ENCODE results near the gene VIL1. TPM values are rescaled to one million over a fixed set of nuclear protein-coding genes. Genes with fewer than 3 reads are reported as not detected.
A peak's percentile ranks its signal among the peaks of the same experiment; 100 is the strongest.

VIL1 gene
- total and polyA plus RNA-seq, 9 of the 15 experiments (the other 6 are each of a cell fraction or from before 2014, with no cell fraction given), result 0.51 to 2.7 (median 1.2) TPM

DNA sequence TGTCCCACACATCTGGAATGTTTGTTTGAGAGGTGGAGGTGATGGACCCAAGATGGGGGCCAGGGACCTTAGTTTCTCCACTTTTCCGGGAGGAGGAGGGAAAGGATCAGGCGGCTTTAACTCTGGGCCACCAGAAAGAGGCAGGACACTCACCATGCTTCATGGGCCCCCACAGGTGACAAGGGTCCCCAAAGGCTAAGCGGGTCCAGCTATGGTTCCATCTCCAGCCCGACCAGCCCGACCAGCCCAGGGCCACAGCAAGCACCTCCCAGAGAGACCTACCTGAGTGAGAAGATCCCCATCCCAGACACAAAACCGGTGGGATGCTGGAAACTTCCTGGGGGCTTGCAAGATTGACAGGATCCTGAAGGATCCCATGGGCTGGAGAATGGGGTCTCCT lies 36.1 kb upstream of the VIL1 start:
- FAIRE-seq (no peak), ATAC-seq (no peak), DNase-seq (ENCODE audit: extremely low read depth in 1 of 4, low spot score in 3 of 4) (no peak)
- no TSS peak for BruUV-seq (replicated peaks)
- no peaks in the 10 kb centered on the region for H3K27me3 ChIP-seq (ENCODE audit: control insufficient read depth in 2 of 2, insufficient read depth in 2 of 2, low read length in 2 of 2)
- intact Hi-C loops (cut with micrococcal nuclease) (no loop called here), in situ Hi-C loops (cut with MboI) (no loop called here)
- no peak overlapping the region for H3K4me2 ChIP-seq (ENCODE audit: insufficient read depth, low read length)
- no peaks in the 10 kb centered on the region for H4K20me1 ChIP-seq (replicated peaks; ENCODE audit: control insufficient read depth, insufficient read depth, low read length)
- no peaks in the 10 kb centered on the region for H3K9me3 ChIP-seq (replicated peaks; ENCODE audit: control insufficient read depth, insufficient read depth, low read depth, low read length)
- no peak overlapping the region for H3K4me3 ChIP-seq
- H3K36me3 ChIP-seq (ENCODE audit: control insufficient read depth, insufficient read depth, low read length), result no peaks in the 10 kb centered on the region
- WGBS (ENCODE audit: insufficient coverage, low coverage, missing lambda C conversion rate), result 20% methylated on average over 5 of the region's 6 CpGs
- no peaks in the 10 kb centered on the region for H3K79me2 ChIP-seq (ENCODE audit: control insufficient read depth, insufficient read depth, low read length)
- peaks cover 9 to 10% of the 10 kb centered on the region in 2 experiments; a peak in 4 of 5 replicates for H3K4me1 ChIP-seq (replicated peaks in 1 of 2; ENCODE audit: control insufficient read depth in 2 of 2, insufficient read depth in 2 of 2, low read length in 2 of 2)
- H3K9me1 ChIP-seq (ENCODE audit: control insufficient read depth, insufficient read depth, low read length), result no peaks in the 10 kb centered on the region
- H3K9ac ChIP-seq (ENCODE audit: insufficient read depth in 1 of 2, low read depth in 2 of 2, low read length in 2 of 2), result peak overlapping the region in 1 of 2 experiments; percentile 26; a peak in 1 of 4 replicates
- CTCF ChIA-PET (ENCODE audit: low intra/inter-chr PET ratio), result no interaction called here
- no peak overlapping the region for H3K27ac ChIP-seq (ENCODE audit: extremely low read depth, low read depth, low read length)
- no peak overlapping the region for H2AFZ ChIP-seq (ENCODE audit: low read depth, low read length)
- POLR2A ChIA-PET, result interaction anchor here (0.6 kb wide), 1 partner anchor 10 kb away, joined by 3 read pairs; no protein-coding TSS in a partner anchor
- TF ChIP-seq SMARCC2 (IDR thresholded peaks at IDR 0.05; ENCODE audit: low read depth) (no peak), GABPB1 (CRISPR knock-in tag; IDR thresholded peaks at IDR 0.05) (no peak), CREBBP (IDR thresholded peaks at IDR 0.05; ENCODE audit: low read depth, low read length) (no peak), TARDBP (IDR thresholded peaks at IDR 0.05) (no peak), CBFA2T3 (IDR thresholded peaks at IDR 0.05) (no peak), RBM22 (IDR thresholded peaks at IDR 0.05; ENCODE audit: low read depth, low read length, poor library complexity, severe bottlenecking) (no peak), ZNF324 (CRISPR knock-in tag; IDR thresholded peaks at IDR 0.05) (no peak), CBX5 (IDR thresholded peaks at IDR 0.05; ENCODE audit: borderline replicate concordance, low read depth) (no peak), TCF7 (IDR thresholded peaks at IDR 0.05; ENCODE audit: borderline replicate concordance) (no peak), GTF2F1 (IDR thresholded peaks at IDR 0.05; ENCODE audit: low read depth, low read length) (no peak), EGR1 (conservative IDR thresholded peaks at IDR 0.05) (no peak), KLF16 (IDR thresholded peaks at IDR 0.05) (no peak)
- TF ChIP-seq, protein P1, sequence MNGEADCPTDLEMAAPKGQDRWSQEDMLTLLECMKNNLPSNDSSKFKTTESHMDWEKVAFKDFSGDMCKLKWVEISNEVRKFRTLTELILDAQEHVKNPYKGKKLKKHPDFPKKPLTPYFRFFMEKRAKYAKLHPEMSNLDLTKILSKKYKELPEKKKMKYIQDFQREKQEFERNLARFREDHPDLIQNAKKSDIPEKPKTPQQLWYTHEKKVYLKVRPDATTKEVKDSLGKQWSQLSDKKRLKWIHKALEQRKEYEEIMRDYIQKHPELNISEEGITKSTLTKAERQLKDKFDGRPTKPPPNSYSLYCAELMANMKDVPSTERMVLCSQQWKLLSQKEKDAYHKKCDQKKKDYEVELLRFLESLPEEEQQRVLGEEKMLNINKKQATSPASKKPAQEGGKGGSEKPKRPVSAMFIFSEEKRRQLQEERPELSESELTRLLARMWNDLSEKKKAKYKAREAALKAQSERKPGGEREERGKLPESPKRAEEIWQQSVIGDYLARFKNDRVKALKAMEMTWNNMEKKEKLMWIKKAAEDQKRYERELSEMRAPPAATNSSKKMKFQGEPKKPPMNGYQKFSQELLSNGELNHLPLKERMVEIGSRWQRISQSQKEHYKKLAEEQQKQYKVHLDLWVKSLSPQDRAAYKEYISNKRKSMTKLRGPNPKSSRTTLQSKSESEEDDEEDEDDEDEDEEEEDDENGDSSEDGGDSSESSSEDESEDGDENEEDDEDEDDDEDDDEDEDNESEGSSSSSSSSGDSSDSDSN (IDR thresholded peaks at IDR 0.05; ENCODE audit: borderline replicate concordance in 1 of 2, low read depth in 2 of 2, low read length in 2 of 2), result no peak
- TF ChIP-seq, protein P2, sequence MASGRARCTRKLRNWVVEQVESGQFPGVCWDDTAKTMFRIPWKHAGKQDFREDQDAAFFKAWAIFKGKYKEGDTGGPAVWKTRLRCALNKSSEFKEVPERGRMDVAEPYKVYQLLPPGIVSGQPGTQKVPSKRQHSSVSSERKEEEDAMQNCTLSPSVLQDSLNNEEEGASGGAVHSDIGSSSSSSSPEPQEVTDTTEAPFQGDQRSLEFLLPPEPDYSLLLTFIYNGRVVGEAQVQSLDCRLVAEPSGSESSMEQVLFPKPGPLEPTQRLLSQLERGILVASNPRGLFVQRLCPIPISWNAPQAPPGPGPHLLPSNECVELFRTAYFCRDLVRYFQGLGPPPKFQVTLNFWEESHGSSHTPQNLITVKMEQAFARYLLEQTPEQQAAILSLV (tag; IDR thresholded peaks at IDR 0.05), result no peak
- TF ChIP-seq, protein P3, sequence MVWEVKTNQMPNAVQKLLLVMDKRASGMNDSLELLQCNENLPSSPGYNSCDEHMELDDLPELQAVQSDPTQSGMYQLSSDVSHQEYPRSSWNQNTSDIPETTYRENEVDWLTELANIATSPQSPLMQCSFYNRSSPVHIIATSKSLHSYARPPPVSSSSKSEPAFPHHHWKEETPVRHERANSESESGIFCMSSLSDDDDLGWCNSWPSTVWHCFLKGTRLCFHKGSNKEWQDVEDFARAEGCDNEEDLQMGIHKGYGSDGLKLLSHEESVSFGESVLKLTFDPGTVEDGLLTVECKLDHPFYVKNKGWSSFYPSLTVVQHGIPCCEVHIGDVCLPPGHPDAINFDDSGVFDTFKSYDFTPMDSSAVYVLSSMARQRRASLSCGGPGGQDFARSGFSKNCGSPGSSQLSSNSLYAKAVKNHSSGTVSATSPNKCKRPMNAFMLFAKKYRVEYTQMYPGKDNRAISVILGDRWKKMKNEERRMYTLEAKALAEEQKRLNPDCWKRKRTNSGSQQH (CRISPR knock-in tag; IDR thresholded peaks at IDR 0.05), result no peak

Measured in K562 (cell line).